A549 (cell line): ENCODE results near the gene ACACA.

Experiments
- CTCF ChIP-seq: fragments of >200 bp; sonication (Bioruptor Twin); formaldehyde crosslinking; IDR thresholded peaks from 3 replicates; pipeline ENCODE4 v1.5.1; 2016
- KDM5A ChIP-seq: fragments of 200-600 bp; sonication (generic); IDR thresholded peaks from 2 replicates; pipeline ENCODE4 v1.6.1; 2016; ENCODE audit warnings: antibody characterized with exemption, mild to moderate bottlenecking
- MAFK ChIP-seq: fragments of 450-650 bp; IDR thresholded peaks from 2 replicates; pipeline ENCODE4 v1.6.1; 2014; ENCODE audit not compliant: partially characterized antibody
- MAX ChIP-seq: IDR thresholded peaks from 2 replicates; pipeline ENCODE4 v1.6.1; 2012
- POLR2A ChIP-seq: IDR thresholded peaks from 2 replicates; pipeline ENCODE4 v1.6.1; 2012; ENCODE audit warnings: mild to moderate bottlenecking, low read length
- REST ChIP-seq: fragments of 200-600 bp; sonication (generic); IDR thresholded peaks from 2 replicates; pipeline ENCODE4 v1.6.1; 2016; ENCODE audit warnings: antibody characterized with exemption, mild to moderate bottlenecking, moderate library complexity
- ZSCAN20 ChIP-seq: fragments of 250-450 bp; sonication (Bioruptor Pico); IDR thresholded peaks from 2 replicates; pipeline ENCODE4 v1.8.0; 2022; ENCODE audit warnings: mild to moderate bottlenecking, moderate library complexity

- TF ChIP-seq ZSCAN20 (CRISPR knock-in tag) (no peak), CTCF (no peak), MAFK (no peak), POLR2A (no peak), MAX (no peak), REST (no peak), KDM5A (no peak)
Observed at GRCh38 chr17:37107406-37108083, 299.1 kb downstream of the ACACA start.
